ENCODE measurements around the gene NAT9. TPM values are rescaled to one million over a fixed set of nuclear protein-coding genes. Genes with fewer than 3 reads are reported as not detected.
A peak's percentile ranks its signal among the peaks of the same experiment; 100 is the strongest.

Gene NAT9
- total and polyA plus RNA-seq, 10 donors = 25.6 to 48.4 (median 38.5) TPM

DNA sequence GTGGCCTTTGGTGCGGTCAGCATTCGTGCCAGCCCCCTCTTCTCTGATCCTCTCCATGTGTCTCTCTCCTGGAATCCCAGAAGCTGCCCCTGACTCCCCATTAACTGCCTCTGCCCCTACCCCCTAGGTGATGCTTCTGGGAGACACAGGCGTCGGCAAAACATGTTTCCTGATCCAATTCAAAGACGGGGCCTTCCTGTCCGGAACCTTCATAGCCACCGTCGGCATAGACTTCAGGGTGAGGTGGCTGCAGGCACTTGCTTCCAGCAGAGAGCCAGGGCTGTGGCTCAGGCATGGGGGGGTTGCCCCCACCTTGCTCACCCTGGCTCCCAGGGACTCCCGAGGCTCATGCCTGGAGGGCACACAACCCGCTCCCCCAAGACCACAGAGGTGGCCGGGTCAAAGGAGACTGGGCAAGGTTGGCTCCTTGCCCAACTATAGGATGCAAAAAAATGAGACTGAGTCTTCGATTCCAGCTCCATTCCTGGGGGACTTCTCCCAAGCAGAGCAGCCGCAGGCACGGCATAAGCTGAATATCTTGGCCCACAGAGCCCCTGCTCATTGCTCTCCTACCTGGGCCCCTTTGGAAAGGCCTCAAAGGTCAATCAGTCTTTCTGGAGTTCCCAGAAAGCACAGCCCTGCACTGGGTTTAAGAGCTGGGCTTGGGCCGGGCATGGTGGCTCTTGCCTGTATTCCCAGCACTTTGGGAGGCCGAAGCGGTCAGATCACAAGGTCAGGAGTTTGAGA lies 35.3 kb downstream of the NAT9 start:
- TF ChIP-seq POLR2AphosphoS5 (IDR thresholded peaks at IDR 0.05) (no peak), POLR2A (IDR thresholded peaks at IDR 0.05) (no peak), CTCF (IDR thresholded peaks at IDR 0.05 in 8 of 11, conservative IDR thresholded peaks at IDR 0.05 in 3 of 11) (no peak)
- peak; percentile 80 for DNase-seq
- 75 to 92% (median 80%) methylated on average over 14 to 17 of the region's 17 CpGs for WGBS, 5 donors
- Histone ChIP-seq H3K36me3 (no peaks in the 10 kb centered on the region), H3K27ac (peak overlapping the region; percentile 74 to 94 (median 85)), H3K4me1 (peaks cover 53 to 100% (median 98%) of the 10 kb centered on the region in 6 donors), H3K27me3 (replicated peaks in 1 of 7) (peaks cover 0 to 39% (median 0%) of the 10 kb centered on the region in 7 donors), H3K4me3 (peak overlapping the region in 1 of 8 donors; percentile 11), H3K9me3 (no peaks in the 10 kb centered on the region)
- intact Hi-C loops (cut with DNase I; ENCODE audit: low total_unique reads) = loop anchor here (5.0 kb wide), 2 partner anchors 41 to 126 kb away; no protein-coding TSS in a partner anchor

GRCh38 chr17:74740173-74740572 lies 36.0 kb downstream of the NAT9 start:
- no peak for TF ChIP-seq CTCF (IDR thresholded peaks at IDR 0.05 in 8 of 11, conservative IDR thresholded peaks at IDR 0.05 in 3 of 11)
- TF ChIP-seq POLR2A (IDR thresholded peaks at IDR 0.05) = no peak
- TF ChIP-seq POLR2AphosphoS5 (IDR thresholded peaks at IDR 0.05) = no peak
- intact Hi-C loops (cut with DNase I; ENCODE audit: low total_unique reads) = loop anchor here (5.0 kb wide), 2 partner anchors 42 to 127 kb away; no protein-coding TSS in a partner anchor
- WGBS, 5 donors = 39 to 82% (median 60%) methylated on average over 6 of the region's 6 CpGs
- H3K9me3 ChIP-seq = no peaks in the 10 kb centered on the region
- H3K36me3 ChIP-seq = no peaks in the 10 kb centered on the region
- H3K4me1 ChIP-seq = peaks cover 51 to 100% (median 94%) of the 10 kb centered on the region in 6 donors
- peak overlapping the region in 6 of 8 donors; percentile 82 to 94 (median 88) for H3K27ac ChIP-seq
- peak; percentile 66 for DNase-seq
- H3K27me3 ChIP-seq (replicated peaks in 1 of 7) = peaks cover 0 to 39% (median 0%) of the 10 kb centered on the region in 7 donors
- H3K4me3 ChIP-seq = peak overlapping the region in 1 of 8 donors; percentile 11

GRCh38 chr17:74739227-74739831 lies 36.8 kb downstream of the NAT9 start:
- peaks cover 43 to 93% (median 88%) of the 10 kb centered on the region in 6 donors for H3K4me1 ChIP-seq

More at GRCh38 chr17:74739227-74739831, 36.8 kb downstream of the NAT9 start:
- Histone ChIP-seq H3K4me3 (peak overlapping the region in 2 of 8 donors; percentile 62 to 86), H3K27me3 (replicated peaks in 1 of 7) (peaks cover 0 to 39% (median 0%) of the 10 kb centered on the region in 7 donors), H3K27ac (peak overlapping the region in 7 of 8 donors; percentile 75 to 94 (median 87)), H3K36me3 (no peaks in the 10 kb centered on the region), H3K9me3 (no peaks in the 10 kb centered on the region)
- 50 to 66% (median 57%) methylated on average over 12 of the region's 12 CpGs for WGBS, 5 donors
- DNase-seq = peak; percentile 83
- no peak for TF ChIP-seq POLR2A (IDR thresholded peaks at IDR 0.05)
- TF ChIP-seq CTCF (IDR thresholded peaks at IDR 0.05 in 8 of 11, conservative IDR thresholded peaks at IDR 0.05 in 3 of 11) = no peak
- no peak for TF ChIP-seq POLR2AphosphoS5 (IDR thresholded peaks at IDR 0.05)
- intact Hi-C loops (cut with DNase I; ENCODE audit: low total_unique reads) = no loop called here

Measured in spleen (tissue), 11 donors.